Panc1 (cell line): ENCODE results near the gene DLG2. TPM values are rescaled to one million over a fixed set of nuclear protein-coding genes. Genes with fewer than 3 reads are reported as not detected.

Experiments used
- ATAC-seq: fragments of 200-7000 bp; cut with Tn5 transposase; 2 replicates; pipeline ENCODE4 v1.9.1; 2020; ENCODE audit warnings: mild to moderate bottlenecking, moderate library complexity
- BruUV-seq: library from RNA; stranded (reverse); fragments of 400-500 nt; replicated peaks from 2 replicates; lab custom pipeline; 2021; lab: Mats Ljungman, UMichigan
- CTCF ChIA-PET: fragments of 300-600 bp; sonication (Branson Sonifier 250); formaldehyde crosslinking; loops from one replicate; lab custom pipeline; 2022; ENCODE audit warnings: antibody characterized with exemption; lab: Charles Lee
- POLR2A ChIA-PET: fragments of 300-600 bp; sonication (Branson Sonifier 250); formaldehyde crosslinking; loops from one replicate; lab custom pipeline; 2022; ENCODE audit warnings: antibody characterized with exemption; lab: Charles Lee
- DNase-seq: peaks from one replicate; pipeline ENCODE4 v3.0.0-alpha.2; 2010; ENCODE audit warnings: low read depth, low spot score
- H3K27ac ChIP-seq: 2 replicates; pipeline ENCODE4 v1.5.1; 2011; ENCODE audit warnings: mild to moderate bottlenecking, low read length, inconsistent platforms
- H3K27me3 ChIP-seq: fragments of 200-500 bp; sonication (Bioruptor generic); 2 replicates; pipeline ENCODE4 v1.6.0; 2014; ENCODE audit warnings: low read length, inconsistent platforms; ENCODE audit not compliant: control insufficient read depth, insufficient read depth
- H3K36me3 ChIP-seq: fragments of 200-500 bp; sonication (Bioruptor generic); 2 replicates; pipeline ENCODE4 v1.5.1; 2014; ENCODE audit warnings: inconsistent platforms, mild to moderate bottlenecking, low read length, moderate library complexity; ENCODE audit not compliant: control insufficient read depth, insufficient read depth
- H3K4me1 ChIP-seq: 2 replicates; pipeline ENCODE4 v1.5.1; 2011; ENCODE audit warnings: inconsistent platforms, mild to moderate bottlenecking, low read length, moderate library complexity; ENCODE audit not compliant: control insufficient read depth, insufficient read depth
- H3K4me3 ChIP-seq, 2 experiments: 2 replicates each; pipeline ENCODE4 v1.5.1; 2011 to 2012; ENCODE audit warnings: low read depth in 2 of 2, low read length in 2 of 2, mild to moderate bottlenecking in 2 of 2, inconsistent platforms in 1 of 2, moderate library complexity in 1 of 2
- H3K9me3 ChIP-seq: fragments of 200-500 bp; sonication (Bioruptor generic); 2 replicates; pipeline ENCODE4 v1.5.1; 2014; ENCODE audit warnings: low read depth, mild to moderate bottlenecking, inconsistent platforms, low read length, moderate library complexity; ENCODE audit not compliant: control insufficient read depth, insufficient read depth
- CTCF ChIP-seq: fragments of 450-650 bp; IDR thresholded peaks from 2 replicates; pipeline ENCODE4 v1.5.1; 2017; ENCODE audit warnings: mild to moderate bottlenecking
- POLR2AphosphoS5 ChIP-seq: IDR thresholded peaks from 2 replicates; pipeline ENCODE4 v1.6.1; 2012; ENCODE audit warnings: mild to moderate bottlenecking, low read depth, low read length, moderate library complexity
- REST ChIP-seq, 2 experiments: IDR thresholded peaks; 2 replicates each; pipeline ENCODE4 v1.6.1; 2011 to 2012; ENCODE audit warnings: low read depth in 2 of 2, control low read depth in 1 of 2, low read length in 1 of 2, mild to moderate bottlenecking in 1 of 2, moderate library complexity in 1 of 2; ENCODE audit not compliant: insufficient read depth in 1 of 2
- SIN3A ChIP-seq: IDR thresholded peaks from 2 replicates; pipeline ENCODE4 v1.6.1; 2012; ENCODE audit warnings: low read depth, mild to moderate bottlenecking, low read length, moderate library complexity, borderline replicate concordance; ENCODE audit not compliant: insufficient read depth
- TCF7L2 ChIP-seq: IDR thresholded peaks from 2 replicates; pipeline ENCODE4 v1.6.1; 2011; ENCODE audit warnings: mild to moderate bottlenecking, low read depth, low read length, inconsistent platforms
- in situ Hi-C: cut with HindIII; loops from 2 replicates; pipeline ENCODE4 v1.10.0; 2016; ENCODE audit warnings: low sequenced_read_pairs, low pct_unique_long_range_greater_than_20kb
- intact Hi-C: fragments of 100-400 bp; cut with micrococcal nuclease; formaldehyde crosslinking; loops from one replicate; pipeline ENCODE4 v1.10.0; 2022; ENCODE audit not compliant: unreplicated experiment
- total RNA-seq: library from RNA; stranded (reverse); gene quantifications from one replicate; pipeline ENCODE4 v1.2.1, GENCODE V29; 2021; ENCODE audit not compliant: unreplicated experiment

Gene DLG2
- total RNA-seq, 1 experiment from 2014 or later: 4.2 TPM

- H3K27ac ChIP-seq: no peak overlapping the region
- H3K9me3 ChIP-seq: 0 out of 2 replicates have a peak, but pooled peaks cover 2% of the 10 kb centered on the region
- ATAC-seq (no peak), DNase-seq (no peak)
- no peak overlapping the region for H3K4me3 ChIP-seq
- ChIA-PET CTCF (no interaction called here), POLR2A (no interaction called here)
- H3K4me1 ChIP-seq: no peaks in the 10 kb centered on the region
- no peaks in the 10 kb centered on the region for H3K36me3 ChIP-seq
- H3K27me3 ChIP-seq: no peaks in the 10 kb centered on the region
- BruUV-seq: no TSS peak
- in situ Hi-C loops (no loop called here), intact Hi-C loops (no loop called here)
- TF ChIP-seq SIN3A (no peak), TCF7L2 (no peak)
These were observed 1678.9 kb downstream of the DLG2 start for GRCh38 chr11:83948200-83948599.

- ChIA-PET POLR2A (no interaction called here), CTCF (no interaction called here)
- Histone ChIP-seq H3K9me3 (0 out of 2 replicates have a peak, but pooled peaks cover 2% of the 10 kb centered on the region), H3K36me3 (no peaks in the 10 kb centered on the region), H3K4me3 (no peak overlapping the region), H3K27ac (no peak overlapping the region), H3K27me3 (no peaks in the 10 kb centered on the region), H3K4me1 (no peaks in the 10 kb centered on the region)
- no TSS peak for BruUV-seq
- ATAC-seq (no peak), DNase-seq (no peak)
- in situ Hi-C loops: no loop called here
- TF ChIP-seq CTCF (no peak), SIN3A (no peak), POLR2AphosphoS5 (no peak), REST (IDR thresholded peaks at IDR 0.05; ENCODE audit: insufficient read depth in 1 of 2, low read depth in 2 of 2, low read length in 1 of 2) (no peak), TCF7L2 (no peak)
- intact Hi-C loops: no loop called here
These were observed 1681.2 kb downstream of the DLG2 start for GRCh38 chr11:83945976-83946375.

- in situ Hi-C loops: no loop called here
- no peak for TF ChIP-seq SIN3A
- TF ChIP-seq POLR2AphosphoS5: no peak
- no peak for TF ChIP-seq TCF7L2
- TF ChIP-seq REST (IDR thresholded peaks at IDR 0.05; ENCODE audit: insufficient read depth in 1 of 2, low read depth in 2 of 2, low read length in 1 of 2): no peak
- no peak for TF ChIP-seq CTCF
- POLR2A ChIA-PET: no interaction called here
- Histone ChIP-seq H3K9me3 (no peaks in the 10 kb centered on the region), H3K36me3 (no peaks in the 10 kb centered on the region), H3K4me3 (no peak overlapping the region), H3K27ac (no peak overlapping the region), H3K27me3 (no peaks in the 10 kb centered on the region), H3K4me1 (no peaks in the 10 kb centered on the region)
- DNase-seq: no peak
- CTCF ChIA-PET: no interaction called here
- intact Hi-C loops: no loop called here
- no peak for ATAC-seq
- no TSS peak for BruUV-seq
These were observed 1686.1 kb downstream of the DLG2 start for GRCh38 chr11:83941050-83941449.
